Spleen (tissue), 11 donors: ENCODE results near the gene ARHGEF1. TPM values are rescaled to one million over a fixed set of nuclear protein-coding genes. Genes with fewer than 3 reads are reported as not detected.
"Not testable (repeated sequence)": the region's sequence is repeated elsewhere in the genome, so short reads cannot be mapped to it uniquely, and the experiment has no call there.

Source experiments
- DNase-seq: peaks from one replicate; pipeline ENCODE4 v3.0.0-alpha.2; 2020
- H3K27ac ChIP-seq, 8 donors: fragments of 200-600 bp; sonication (generic) in 7 of 8; 1 replicate in 4 of 8; 2 replicates in 4 of 8; pipeline versions ENCODE4 v1.5.0 to v1.8.0; 2016 to 2021; ENCODE audit warnings: inconsistent platforms in 4 of 8, mild to moderate bottlenecking in 4 of 8, moderate library complexity in 1 of 8
- H3K27me3 ChIP-seq, 7 donors: fragments of 200-600 bp; sonication (generic) in 6 of 7; replicated peaks in 1 of 7; 1 replicate in 4 of 7; 2 replicates in 3 of 7; pipeline versions ENCODE4 v1.5.0 to v1.8.0; 2016 to 2021; ENCODE audit warnings: inconsistent platforms in 3 of 7, mild to moderate bottlenecking in 1 of 7
- H3K36me3 ChIP-seq, 6 donors: fragments of 200-600 bp; sonication (generic) in 5 of 6; 1 replicate in 4 of 6; 2 replicates in 2 of 6; pipeline versions ENCODE4 v1.5.0 to v1.8.0; 2016 to 2021; ENCODE audit warnings: inconsistent platforms in 2 of 6
- H3K4me1 ChIP-seq, 6 donors: fragments of 200-600 bp; sonication (generic) in 5 of 6; 1 replicate in 3 of 6; 2 replicates in 3 of 6; pipeline versions ENCODE4 v1.5.0 to v1.8.0; 2016 to 2021; ENCODE audit warnings: inconsistent platforms in 3 of 6
- H3K4me3 ChIP-seq, 8 donors: fragments of 200-600 bp; sonication (generic) in 7 of 8; 1 replicate in 4 of 8; 2 replicates in 4 of 8; pipeline versions ENCODE4 v1.5.0 to v1.8.0; 2016 to 2021; ENCODE audit warnings: inconsistent platforms in 4 of 8, mild to moderate bottlenecking in 4 of 8, moderate library complexity in 2 of 8
- H3K9me3 ChIP-seq, 8 donors: fragments of 200-600 bp; sonication (generic) in 7 of 8; 1 replicate in 4 of 8; 2 replicates in 4 of 8; pipeline versions ENCODE4 v1.5.0 to v1.8.0; 2016 to 2021; ENCODE audit warnings: inconsistent platforms in 4 of 8
- CTCF ChIP-seq, 11 experiments: fragments of 200-600 bp in 7 of 11; fragments of 450-650 bp in 4 of 11; sonication (generic) in 4 of 11; IDR thresholded peaks in 8 of 11; conservative IDR thresholded peaks in 3 of 11; 1 replicate in 7 of 11; 2 replicates in 4 of 11; pipeline versions ENCODE4 v1.4.0 to v1.8.0; 2016 to 2021; ENCODE audit warnings: antibody characterized with exemption in 11 of 11, inconsistent platforms in 4 of 11, mild to moderate bottlenecking in 1 of 11
- POLR2A ChIP-seq, 3 donors: fragments of 450-650 bp; IDR thresholded peaks; one replicate each; pipeline ENCODE4 v1.5.1; 2017; ENCODE audit warnings: antibody characterized with exemption in 3 of 3, mild to moderate bottlenecking in 1 of 3
- POLR2AphosphoS5 ChIP-seq, 3 donors: sonication (generic); formaldehyde crosslinking; IDR thresholded peaks; one replicate each; pipeline ENCODE4 v1.5.1; 2017; ENCODE audit warnings: antibody characterized with exemption in 3 of 3
- WGBS, 5 donors: extraction: QIAGEN DNeasy Blood & Tissue Kit in 3 of 5; methylation state at CpG; one replicate each; pipeline versions ENCODE4 v1.1.5 to v1.1.7; 2013 to 2018; 5-methylcytosine and 5-hydroxymethylcytosine counted together
- intact Hi-C: fragments of 100-400 bp; cut with DNase I; formaldehyde crosslinking; loops from one replicate; pipeline ENCODE4 v1.15.0; 2023; ENCODE audit warnings: low total_unique reads
- polyA plus RNA-seq, 3 donors: library from polyadenylated mRNA; stranded (reverse); fragments of 200-250 nt; gene quantifications; one replicate each; pipeline ENCODE4 v1.2.1, GENCODE V29; 2013
- total RNA-seq, 7 donors: library from RNA; depleted of rRNA in 3 of 7; stranded (reverse); fragments of >200 nt in 3 of 7; fragmentation: NEBNext Ultra II Directional in 4 of 7; extraction: Animal tissue kit (Norgen Biotek cat#: 25700) in 4 of 7; gene quantifications; one replicate each; pipeline versions ENCODE4 v1.1.0 to v1.2.1, GENCODE V29; 2016 to 2021
- donor health status: healthy with polysubstance abuse.
- donor health status: DM: no; HTN: no; CAD: no; lungs with moderate emphysema.
- donor health status: DM: no; HTN: no; CAD: no.
- donor health status: Bipolar disorder and iron deficiency.
- donor health status: healthy.
- donor health status: DM: no; HTN: no; CAD: no.
- donor health status: DM: yes; HTN: yes; CAD: no.

Gene ARHGEF1
- total and polyA plus RNA-seq, 10 donors: 238 to 543 (median 383) TPM

GRCh38 chr19:41937525-41938468, 54.8 kb downstream of the ARHGEF1 start:
- H3K27ac ChIP-seq: peak overlapping the region in 1 of 8 donors; percentile 14
- H3K36me3 ChIP-seq: no peaks in the 10 kb centered on the region
- intact Hi-C loops: no loop called here
- H3K9me3 ChIP-seq: no peaks in the 10 kb centered on the region
- H3K4me3 ChIP-seq: no peak overlapping the region
- DNase-seq: peak; percentile 63
- TF ChIP-seq POLR2AphosphoS5 (IDR thresholded peaks at IDR 0.05): no peak
- no peak for TF ChIP-seq POLR2A (IDR thresholded peaks at IDR 0.05)
- no peak for TF ChIP-seq CTCF (IDR thresholded peaks at IDR 0.05 in 8 of 11, conservative IDR thresholded peaks at IDR 0.05 in 3 of 11)
- peaks cover 0 to 71% (median 21%) of the 10 kb centered on the region in 7 donors for H3K27me3 ChIP-seq
- peaks cover 5 to 78% (median 38%) of the 10 kb centered on the region in 6 donors for H3K4me1 ChIP-seq
- 47 to 63% (median 54%) methylated on average over 22 of the region's 22 CpGs for WGBS, 5 donors

GRCh38 chr19:41939209-41939608, 56.2 kb downstream of the ARHGEF1 start:
- peaks cover 5 to 78% (median 40%) of the 10 kb centered on the region in 6 donors for H3K4me1 ChIP-seq
- H3K27me3 ChIP-seq: peaks cover 0 to 60% (median 21%) of the 10 kb centered on the region in 7 donors
- intact Hi-C loops, DNase-seq, H3K27ac ChIP-seq, H3K9me3 ChIP-seq, H3K4me3 ChIP-seq, H3K36me3 ChIP-seq: not testable (repeated sequence)

DNA sequence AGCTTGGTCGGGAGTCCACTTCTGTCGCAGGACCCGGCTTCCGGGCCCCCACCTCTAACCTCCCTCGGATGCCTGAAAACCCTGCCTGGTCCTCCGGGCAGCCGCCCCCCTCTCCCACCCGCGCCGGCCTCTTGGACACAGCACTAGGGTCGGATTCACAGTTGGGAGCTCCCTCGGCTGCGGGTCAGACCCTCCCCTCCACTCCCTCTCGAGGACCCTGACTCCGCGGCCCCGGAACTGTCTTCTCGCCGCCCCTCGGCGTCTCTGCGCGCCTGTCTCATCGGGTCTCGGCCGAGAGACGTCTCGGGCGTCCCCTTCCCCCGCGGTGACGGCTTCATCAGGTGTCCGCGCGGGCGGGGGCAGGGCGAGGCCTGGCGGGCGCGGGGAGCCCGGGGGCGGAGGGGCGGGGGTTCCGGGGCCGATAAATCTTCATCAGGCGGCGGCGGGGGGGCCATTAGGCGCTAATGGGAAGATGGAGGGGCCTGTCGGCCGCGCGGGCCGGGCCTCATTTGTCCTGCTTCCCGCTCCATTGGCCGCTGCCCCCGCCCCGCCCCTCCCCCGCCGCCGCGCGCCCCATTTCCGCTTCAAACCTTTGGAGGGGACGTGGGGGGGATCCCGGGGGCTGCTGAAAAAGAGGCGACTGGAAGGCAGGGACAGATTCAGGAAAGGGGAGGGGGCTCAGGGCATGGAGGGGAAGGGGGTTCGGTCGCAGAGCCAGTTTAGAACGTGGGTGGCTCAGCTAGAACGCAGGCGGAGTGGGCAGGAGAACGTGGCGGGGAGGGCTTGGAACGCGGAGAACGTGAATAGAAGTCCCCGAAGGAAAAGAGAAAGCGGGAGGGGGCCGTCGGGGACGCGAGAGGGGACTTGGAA, 57.1 kb downstream of the ARHGEF1 start:
- peak overlapping the region in 7 of 8 donors; percentile 33 to 84 (median 64) for H3K27ac ChIP-seq
- H3K4me1 ChIP-seq: peaks cover 4 to 78% (median 42%) of the 10 kb centered on the region in 6 donors
- H3K4me3 ChIP-seq: peak overlapping the region; percentile 25 to 71 (median 38)
- no peak for TF ChIP-seq CTCF (IDR thresholded peaks at IDR 0.05 in 8 of 11, conservative IDR thresholded peaks at IDR 0.05 in 3 of 11)
- peak in 2 of 3 donors; percentile 39 to 59 for TF ChIP-seq POLR2AphosphoS5 (IDR thresholded peaks at IDR 0.05)
- intact Hi-C loops: no loop called here
- WGBS, 5 donors: 2 to 5% (median 3%) methylated on average over 45 to 83 of the region's 83 CpGs
- peaks cover 0 to 51% (median 21%) of the 10 kb centered on the region in 7 donors for H3K27me3 ChIP-seq
- H3K9me3 ChIP-seq: no peaks in the 10 kb centered on the region
- peak; percentile 86 for DNase-seq
- no peaks in the 10 kb centered on the region for H3K36me3 ChIP-seq

DNA sequence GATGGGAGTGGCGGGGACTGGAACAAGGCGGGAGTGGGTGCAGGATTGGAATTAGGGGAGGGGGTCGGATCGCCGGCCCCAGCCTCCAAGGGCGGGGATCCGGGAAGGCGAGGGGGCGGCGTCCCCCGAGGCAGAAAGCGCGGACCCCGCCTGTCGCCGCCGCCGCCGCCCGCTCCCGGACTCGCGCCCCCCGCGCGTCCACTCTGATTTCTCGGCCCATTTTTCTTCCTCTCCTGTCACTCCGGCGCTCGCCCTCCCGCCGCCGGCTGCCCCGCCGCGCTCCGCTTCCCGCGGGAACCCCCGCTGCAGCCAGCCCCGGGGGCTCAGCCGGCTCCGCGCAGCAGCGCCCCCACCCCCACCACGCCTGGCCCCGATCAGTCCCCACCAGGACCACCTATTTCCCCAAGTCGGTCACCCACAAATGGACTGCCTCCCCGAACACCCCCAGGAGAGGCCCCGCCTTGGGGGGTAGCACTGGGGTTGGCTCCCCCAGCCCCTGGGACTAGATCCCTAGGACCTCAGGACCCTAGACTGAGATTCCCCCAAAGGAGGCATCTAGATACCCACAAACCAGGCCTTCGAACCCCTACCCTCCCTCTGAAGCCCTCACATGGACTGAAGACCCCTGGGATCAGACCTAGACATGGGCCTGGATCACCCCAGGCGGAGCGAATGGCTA, 57.9 kb downstream of the ARHGEF1 start:
- H3K4me1 ChIP-seq: peaks cover 6 to 78% (median 43%) of the 10 kb centered on the region in 6 donors
- intact Hi-C loops: no loop called here
- peak; percentile 77 for DNase-seq
- peak overlapping the region in 5 of 8 donors; percentile 33 to 84 (median 65) for H3K27ac ChIP-seq
- H3K27me3 ChIP-seq: peaks cover 0 to 43% (median 20%) of the 10 kb centered on the region in 7 donors
- H3K4me3 ChIP-seq: peak overlapping the region; percentile 25 to 71 (median 38)
- H3K36me3 ChIP-seq: no peaks in the 10 kb centered on the region
- WGBS, 5 donors: 4 to 10% (median 9%) methylated on average over 40 to 52 of the region's 53 CpGs
- H3K9me3 ChIP-seq: no peaks in the 10 kb centered on the region
- TF ChIP-seq CTCF (IDR thresholded peaks at IDR 0.05 in 8 of 11, conservative IDR thresholded peaks at IDR 0.05 in 3 of 11) (peak in 1 of 11 experiments; percentile 12), POLR2A (IDR thresholded peaks at IDR 0.05) (no peak)
